Occipital lobe (tissue), 3 donors: ENCODE data around the gene SKOR1. TPM values are rescaled to one million over a fixed set of nuclear protein-coding genes. Genes with fewer than 3 reads are reported as not detected.

Experiments used
- DNase-seq: peaks from one replicate; lab custom pipeline; 2025; lab: John Stamatoyannopoulos, UW
- small RNA-seq: library from RNA; depleted of rRNA; stranded (forward); fragments of <200 nt; gene quantifications from one replicate; pipeline ENCODE3, GENCODE V24; 2014
- total RNA-seq: library from RNA; depleted of rRNA; stranded (reverse); fragments of >200 nt; gene quantifications from one replicate; pipeline ENCODE4 v1.2.3, GENCODE V29; 2014

The SKOR1 gene
- total RNA-seq, 1 donor from 2014 or later = 0.16 TPM

- DNase-seq = no peak
These were observed 58.7 kb downstream of the SKOR1 start for GRCh38 chr15:67884009-67884408.

Small RNA genes lying within 50 kb of the gene (small RNA-seq; reads per million reads assigned to genes)
- 0.09 reads per million for gene RNU6-1

Other genes starting within 250 kb of the SKOR1 start
- not detected for gene RNU6-1, start 14.5 kb downstream of the SKOR1 start, total RNA-seq
- gene PIAS1, start 228.8 kb downstream of the SKOR1 start, total RNA-seq = 24.0 TPM